LNCAP (cell line): ENCODE measurements around the gene HOTAIR.

ENCODE experiments used
- TF ChIP-seq, protein P1 (sequence below): fragments of 450-650 bp; IDR thresholded peaks from 2 replicates; pipeline ENCODE4 v1.5.1; 2017; ENCODE audit warnings: mild to moderate bottlenecking

The HOTAIR gene

DNA sequence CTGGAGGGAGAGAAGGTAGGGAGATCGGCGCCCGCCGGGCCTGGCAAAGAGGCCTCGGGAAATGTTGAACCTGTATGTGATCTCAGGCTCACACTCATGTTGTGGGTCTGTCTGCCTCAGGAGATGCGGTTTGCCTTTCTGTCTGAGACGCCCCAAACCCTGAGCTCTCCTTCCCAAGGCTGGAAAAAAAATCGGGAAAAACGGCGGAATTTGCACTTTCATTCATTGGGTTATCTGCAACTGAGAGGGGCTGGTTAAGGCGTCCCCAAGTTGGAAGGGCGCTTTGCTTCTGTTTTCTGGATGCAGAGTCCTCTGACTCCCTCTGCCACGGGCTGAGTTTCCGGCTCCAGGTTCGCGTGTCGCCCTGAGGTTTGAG, 20.2 kb upstream of the HOTAIR start:
- TF ChIP-seq, protein P1, sequence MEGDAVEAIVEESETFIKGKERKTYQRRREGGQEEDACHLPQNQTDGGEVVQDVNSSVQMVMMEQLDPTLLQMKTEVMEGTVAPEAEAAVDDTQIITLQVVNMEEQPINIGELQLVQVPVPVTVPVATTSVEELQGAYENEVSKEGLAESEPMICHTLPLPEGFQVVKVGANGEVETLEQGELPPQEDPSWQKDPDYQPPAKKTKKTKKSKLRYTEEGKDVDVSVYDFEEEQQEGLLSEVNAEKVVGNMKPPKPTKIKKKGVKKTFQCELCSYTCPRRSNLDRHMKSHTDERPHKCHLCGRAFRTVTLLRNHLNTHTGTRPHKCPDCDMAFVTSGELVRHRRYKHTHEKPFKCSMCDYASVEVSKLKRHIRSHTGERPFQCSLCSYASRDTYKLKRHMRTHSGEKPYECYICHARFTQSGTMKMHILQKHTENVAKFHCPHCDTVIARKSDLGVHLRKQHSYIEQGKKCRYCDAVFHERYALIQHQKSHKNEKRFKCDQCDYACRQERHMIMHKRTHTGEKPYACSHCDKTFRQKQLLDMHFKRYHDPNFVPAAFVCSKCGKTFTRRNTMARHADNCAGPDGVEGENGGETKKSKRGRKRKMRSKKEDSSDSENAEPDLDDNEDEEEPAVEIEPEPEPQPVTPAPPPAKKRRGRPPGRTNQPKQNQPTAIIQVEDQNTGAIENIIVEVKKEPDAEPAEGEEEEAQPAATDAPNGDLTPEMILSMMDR = no peak

- TF ChIP-seq, protein P1 = no peak
Measured at GRCh38 chr12:53994264-53995001, 19.7 kb upstream of the HOTAIR start.

DNA sequence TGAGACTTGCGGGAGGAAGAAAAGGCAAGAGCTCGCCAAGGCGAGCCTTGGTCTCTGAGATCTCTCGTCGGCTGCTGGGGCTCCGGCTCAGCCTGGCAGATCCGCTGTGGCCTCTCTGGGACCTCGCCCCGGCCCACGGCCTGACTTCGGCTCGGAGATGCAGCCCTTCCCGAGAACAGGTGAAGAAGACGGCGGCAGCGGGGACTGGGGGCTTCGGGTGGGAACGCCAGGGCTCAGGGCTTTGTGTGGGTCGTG, 19.2 kb upstream of the HOTAIR start:
- TF ChIP-seq, protein P1 = no peak

GRCh38 chr12:53993162-53994008, 18.6 kb upstream of the HOTAIR start:
- TF ChIP-seq, protein P1 = no peak

GRCh38 chr12:53992377-53992889, 17.7 kb upstream of the HOTAIR start:
- TF ChIP-seq, protein P1 = no peak

GRCh38 chr12:53991077-53991460, 16.3 kb upstream of the HOTAIR start:
- TF ChIP-seq, protein P1 = no peak

DNA sequence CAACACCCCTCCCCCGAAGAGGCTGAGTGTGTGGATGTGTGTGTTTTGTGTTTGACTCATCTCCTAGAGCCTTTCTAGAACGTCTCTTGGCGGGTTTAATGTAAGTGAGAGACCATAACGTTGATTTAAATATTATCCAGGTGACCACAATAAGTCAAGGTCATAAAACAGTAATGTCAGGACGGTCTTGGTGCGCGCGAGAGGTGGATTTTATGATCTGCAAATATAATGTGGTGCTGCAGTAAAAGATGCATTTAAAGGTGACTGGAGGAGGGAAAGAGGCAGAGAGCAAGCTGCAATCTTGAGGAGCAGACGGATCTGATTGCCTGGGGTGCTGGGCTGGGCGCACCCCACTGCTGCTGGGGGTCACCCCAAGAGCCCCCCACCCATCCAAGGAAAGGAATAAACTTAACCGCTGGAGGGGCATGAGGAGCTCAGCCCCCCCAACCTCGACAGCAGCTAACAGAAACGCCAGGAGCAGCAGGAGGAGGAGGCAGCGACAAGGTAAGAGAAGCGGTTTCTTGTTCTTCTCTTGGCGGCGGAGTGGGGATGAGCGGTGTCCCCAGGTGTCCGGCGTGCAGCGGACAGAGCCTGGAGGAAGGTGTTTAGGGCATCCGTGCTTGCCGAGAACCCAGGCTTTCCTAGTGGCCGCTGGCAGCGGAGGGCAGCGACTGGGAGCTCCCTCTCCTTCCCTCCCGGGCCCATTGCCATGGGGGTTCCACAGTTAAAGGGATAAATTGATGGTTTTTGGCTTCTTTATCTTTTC, 15.7 kb upstream of the HOTAIR start:
- TF ChIP-seq, protein P1 = no peak
